GM10266 (cell line): ENCODE data around the gene FABP1.

Experiments used
- DNase-seq: peaks from one replicate; pipeline ENCODE4 v3.0.0; 2012; ENCODE audit errors: extremely low spot score
- CTCF ChIP-seq: IDR thresholded peaks from 2 replicates; pipeline ENCODE4 v1.5.1; 2012; ENCODE audit warnings: mild to moderate bottlenecking, low read depth; ENCODE audit not compliant: control insufficient read depth, insufficient read depth; ENCODE audit errors: missing control alignments

Gene FABP1

GRCh38 chr2:88127888-88128653, at the start of gene FABP1:
TSS of gene FABP1 (minus strand) at chr2:88128062. CDS start at chr2:88128017, 45 bp downstream.
- no peak for TF ChIP-seq CTCF
- no peak for DNase-seq

- DNase-seq = no peak
- no peak for TF ChIP-seq CTCF
These were observed 49.7 kb upstream of the FABP1 start for GRCh38 chr2:88177556-88177955.

GRCh38 chr2:88176352-88176984, 48.6 kb upstream of the FABP1 start:
- DNase-seq = no peak
- no peak for TF ChIP-seq CTCF

GRCh38 chr2:88172882-88173281, 45.0 kb upstream of the FABP1 start:
- no peak for TF ChIP-seq CTCF
- no peak for DNase-seq

- DNase-seq = no peak
- TF ChIP-seq CTCF = no peak
These were observed 44.1 kb upstream of the FABP1 start for GRCh38 chr2:88171966-88172365.

- no peak for DNase-seq
- no peak for TF ChIP-seq CTCF
These were observed 42.6 kb upstream of the FABP1 start for GRCh38 chr2:88170472-88170892.

- DNase-seq = no peak
- no peak for TF ChIP-seq CTCF
These were observed 40.5 kb upstream of the FABP1 start for GRCh38 chr2:88168386-88168785.
